Trophoblast cell (in vitro differentiated cells and primary cell): ENCODE results near the gene WAPL.
A peak's percentile ranks its signal among the peaks of the same experiment; 100 is the strongest.

Experiments
- DNase-seq, 2 donors: peaks; one replicate each; pipeline ENCODE4 v3.0.0-alpha.2; 2016
- H2AFZ ChIP-seq: 2 replicates; pipeline ENCODE4 v1.6.1; 2013; ENCODE audit warnings: low read length, moderate library complexity, mild to moderate bottlenecking; ENCODE audit not compliant: insufficient read depth, poor library complexity
- H2AK5ac ChIP-seq: 2 replicates; pipeline ENCODE4 v1.6.1; 2013; ENCODE audit warnings: mild to moderate bottlenecking, low read length
- H2BK120ac ChIP-seq: 2 replicates; pipeline ENCODE4 v1.6.1; 2013; ENCODE audit warnings: low read length, mild to moderate bottlenecking, moderate library complexity; ENCODE audit not compliant: insufficient read depth, poor library complexity
- H2BK12ac ChIP-seq: 2 replicates; pipeline ENCODE4 v1.6.1; 2013; ENCODE audit warnings: mild to moderate bottlenecking, low read length, moderate library complexity
- H2BK5ac ChIP-seq: 2 replicates; pipeline ENCODE4 v1.6.1; 2013; ENCODE audit warnings: low read length, low read depth, moderate library complexity, mild to moderate bottlenecking; ENCODE audit not compliant: poor library complexity
- H3K14ac ChIP-seq: 2 replicates; pipeline ENCODE4 v1.6.1; 2013; ENCODE audit warnings: mild to moderate bottlenecking, low read length
- H3K18ac ChIP-seq: 2 replicates; pipeline ENCODE4 v1.6.1; 2013; ENCODE audit warnings: mild to moderate bottlenecking, low read length
- H3K23ac ChIP-seq: 2 replicates; pipeline ENCODE4 v1.6.1; 2013; ENCODE audit warnings: low read length
- H3K27ac ChIP-seq: 2 replicates; pipeline ENCODE4 v1.5.1; 2013; ENCODE audit warnings: low read depth, mild to moderate bottlenecking, inconsistent platforms, low read length, moderate library complexity
- H3K27me3 ChIP-seq: 2 replicates; pipeline ENCODE4 v1.6.1; 2013; ENCODE audit warnings: inconsistent platforms, mild to moderate bottlenecking, low read length, moderate library complexity; ENCODE audit not compliant: insufficient read depth
- H3K36me3 ChIP-seq, 2 experiments: 1 replicate in 1 of 2; 2 replicates in 1 of 2; pipeline ENCODE4 v1.6.1; 2013; ENCODE audit warnings: low read length in 2 of 2, mild to moderate bottlenecking in 2 of 2, moderate library complexity in 1 of 2; ENCODE audit not compliant: insufficient read depth in 2 of 2, control insufficient read depth in 1 of 2
- H3K4ac ChIP-seq: 2 replicates; pipeline ENCODE4 v1.6.1; 2013; ENCODE audit warnings: low read depth, mild to moderate bottlenecking, low read length, moderate library complexity
- H3K4me1 ChIP-seq, 2 experiments: 1 replicate in 1 of 2; 2 replicates in 1 of 2; pipeline ENCODE4 v1.6.1; 2013; ENCODE audit warnings: low read length in 2 of 2, mild to moderate bottlenecking in 2 of 2, moderate library complexity in 1 of 2; ENCODE audit not compliant: insufficient read depth in 2 of 2, control insufficient read depth in 1 of 2
- H3K4me2 ChIP-seq: 2 replicates; pipeline ENCODE4 v1.6.1; 2013; ENCODE audit warnings: inconsistent platforms, mild to moderate bottlenecking, low read length, moderate library complexity
- H3K4me3 ChIP-seq: 2 replicates; pipeline ENCODE4 v1.5.1; 2013; ENCODE audit warnings: mild to moderate bottlenecking, low read depth, low read length, inconsistent platforms
- H3K79me1 ChIP-seq: one replicate; pipeline ENCODE4 v1.6.1; 2013; ENCODE audit warnings: low read length
- H3K79me2 ChIP-seq: 2 replicates; pipeline ENCODE4 v1.6.1; 2013; ENCODE audit warnings: low read length, mild to moderate bottlenecking; ENCODE audit not compliant: control insufficient read depth, insufficient read depth, poor library complexity
- H3K9ac ChIP-seq: 2 replicates; pipeline ENCODE4 v1.6.1; 2013; ENCODE audit warnings: mild to moderate bottlenecking, low read length
- H3K9me3 ChIP-seq: 2 replicates; pipeline ENCODE4 v1.6.1; 2013; ENCODE audit warnings: low read depth, mild to moderate bottlenecking, control low read depth, inconsistent platforms, low read length; ENCODE audit not compliant: insufficient read depth
- H4K12ac ChIP-seq: 2 replicates; pipeline ENCODE4 v1.6.1; 2013; ENCODE audit warnings: low read depth, mild to moderate bottlenecking, low read length, moderate library complexity
- H4K8ac ChIP-seq: 2 replicates; pipeline ENCODE4 v1.6.1; 2013; ENCODE audit warnings: low read depth, mild to moderate bottlenecking, low read length, moderate library complexity
- H4K91ac ChIP-seq: one replicate; pipeline ENCODE4 v1.6.1; 2013; ENCODE audit warnings: low read depth, mild to moderate bottlenecking, low read length, moderate library complexity
- WGBS: extraction: QIAGEN DNeasy Blood & Tissue Kit; methylation state at CpG from one replicate; pipeline ENCODE4 v1.1.7; 2013; ENCODE audit warnings: missing lambda C conversion rate; ENCODE audit not compliant: insufficient read length, insufficient coverage; ENCODE audit errors: extremely low coverage; 5-methylcytosine and 5-hydroxymethylcytosine counted together

WAPL gene

GRCh38 chr10:86440874-86441843 is 80.4 kb downstream of the WAPL start:
- no peaks in the 10 kb centered on the region for H3K4me1 ChIP-seq
- no peak overlapping the region for H2BK12ac ChIP-seq
- H4K8ac ChIP-seq: no peak overlapping the region
- H3K18ac ChIP-seq: no peak overlapping the region
- no peak overlapping the region for H2BK5ac ChIP-seq
- H2AFZ ChIP-seq: no peak overlapping the region
- no peak overlapping the region for H3K23ac ChIP-seq
- peak overlapping the region; percentile 23 for H3K27ac ChIP-seq
- no peak overlapping the region for H3K4me2 ChIP-seq
- H3K4me3 ChIP-seq: no peak overlapping the region
- H3K9me3 ChIP-seq: no peaks in the 10 kb centered on the region
- no peaks in the 10 kb centered on the region for H3K79me1 ChIP-seq
- H2BK120ac ChIP-seq: no peak overlapping the region
- no CpG with 5 or more reads among the region's 5 CpGs for WGBS
- H3K27me3 ChIP-seq: no peaks in the 10 kb centered on the region
- H4K91ac ChIP-seq: no peak overlapping the region
- H3K79me2 ChIP-seq: no peaks in the 10 kb centered on the region
- no peak overlapping the region for H3K14ac ChIP-seq
- peaks cover 30 to 34% of the 10 kb centered on the region in 2 experiments for H3K36me3 ChIP-seq
- no peak overlapping the region for H2AK5ac ChIP-seq
- H4K12ac ChIP-seq: no peak overlapping the region
- H3K4ac ChIP-seq: no peak overlapping the region
- H3K9ac ChIP-seq: no peak overlapping the region
- DNase-seq: peak; percentile 5 to 16

GRCh38 chr10:86439544-86439943 is 82.0 kb downstream of the WAPL start:
- H2BK120ac ChIP-seq: no peak overlapping the region
- peaks cover 22 to 28% of the 10 kb centered on the region in 2 experiments for H3K36me3 ChIP-seq
- H3K14ac ChIP-seq: no peak overlapping the region
- H3K9ac ChIP-seq: no peak overlapping the region
- no peak overlapping the region for H4K12ac ChIP-seq
- H2AK5ac ChIP-seq: no peak overlapping the region
- DNase-seq: peak; percentile 23 to 56
- no peak overlapping the region for H3K4ac ChIP-seq
- no peaks in the 10 kb centered on the region for H3K9me3 ChIP-seq
- no peak overlapping the region for H3K27ac ChIP-seq
- no peaks in the 10 kb centered on the region for H3K79me1 ChIP-seq
- WGBS: no CpG with 5 or more reads among the region's 1 CpG
- H3K23ac ChIP-seq: no peak overlapping the region
- H2AFZ ChIP-seq: no peak overlapping the region
- H3K18ac ChIP-seq: no peak overlapping the region
- H2BK12ac ChIP-seq: no peak overlapping the region
- no peak overlapping the region for H2BK5ac ChIP-seq
- H3K4me2 ChIP-seq: no peak overlapping the region
- H3K27me3 ChIP-seq: no peaks in the 10 kb centered on the region
- H3K79me2 ChIP-seq: no peaks in the 10 kb centered on the region
- no peak overlapping the region for H3K4me3 ChIP-seq
- no peak overlapping the region for H4K91ac ChIP-seq
- H4K8ac ChIP-seq: no peak overlapping the region
- H3K4me1 ChIP-seq: no peaks in the 10 kb centered on the region

GRCh38 chr10:86438091-86438749 is 83.4 kb downstream of the WAPL start:
- Histone ChIP-seq H2BK120ac (no peak overlapping the region), H3K4me3 (no peak overlapping the region), H3K36me3 (peaks cover 18 to 24% of the 10 kb centered on the region in 2 experiments), H3K27me3 (no peaks in the 10 kb centered on the region), H3K27ac (no peak overlapping the region), H2AFZ (no peak overlapping the region), H3K14ac (no peak overlapping the region), H3K4me2 (no peak overlapping the region), H2BK12ac (no peak overlapping the region), H3K18ac (no peak overlapping the region), H3K4ac (no peak overlapping the region), H3K79me2 (no peaks in the 10 kb centered on the region), H3K9ac (no peak overlapping the region), H3K79me1 (no peaks in the 10 kb centered on the region), H2AK5ac (no peak overlapping the region), H4K91ac (no peak overlapping the region), H3K4me1 (no peaks in the 10 kb centered on the region), H4K12ac (no peak overlapping the region), H3K23ac (no peak overlapping the region), H4K8ac (no peak overlapping the region), H2BK5ac (no peak overlapping the region), H3K9me3 (no peaks in the 10 kb centered on the region)
- no CpG with 5 or more reads among the region's 8 CpGs for WGBS
- no peak for DNase-seq

- H2BK5ac ChIP-seq: no peak overlapping the region
- H2BK120ac ChIP-seq: no peak overlapping the region
- no peak overlapping the region for H3K4me3 ChIP-seq
- no peak overlapping the region for H3K4me2 ChIP-seq
- no peak overlapping the region for H3K27ac ChIP-seq
- no peak overlapping the region for H4K12ac ChIP-seq
- no peak overlapping the region for H4K91ac ChIP-seq
- H4K8ac ChIP-seq: no peak overlapping the region
- H3K23ac ChIP-seq: no peak overlapping the region
- no peak overlapping the region for H3K18ac ChIP-seq
- H3K36me3 ChIP-seq: peaks cover 15 to 23% of the 10 kb centered on the region in 2 experiments
- no peak overlapping the region for H2AFZ ChIP-seq
- no peak overlapping the region for H2AK5ac ChIP-seq
- H3K79me2 ChIP-seq: no peaks in the 10 kb centered on the region
- no peak overlapping the region for H3K4ac ChIP-seq
- H3K14ac ChIP-seq: no peak overlapping the region
- no CpG with 5 or more reads among the region's 3 CpGs for WGBS
- H3K4me1 ChIP-seq: no peaks in the 10 kb centered on the region
- no peak for DNase-seq
- H3K27me3 ChIP-seq: no peaks in the 10 kb centered on the region
- no peaks in the 10 kb centered on the region for H3K79me1 ChIP-seq
- H2BK12ac ChIP-seq: no peak overlapping the region
- no peak overlapping the region for H3K9ac ChIP-seq
- H3K9me3 ChIP-seq: no peaks in the 10 kb centered on the region
Measured at GRCh38 chr10:86437447-86437846, 84.1 kb downstream of the WAPL start.
